Activated naive CD4-positive, alpha-beta T cell (primary cell): ENCODE results near the gene EFCAB6.

Source experiments
- DNase-seq, 4 experiments: peaks; one replicate each; lab custom pipeline; 2025; lab: John Stamatoyannopoulos, UW

EFCAB6 gene

DNA sequence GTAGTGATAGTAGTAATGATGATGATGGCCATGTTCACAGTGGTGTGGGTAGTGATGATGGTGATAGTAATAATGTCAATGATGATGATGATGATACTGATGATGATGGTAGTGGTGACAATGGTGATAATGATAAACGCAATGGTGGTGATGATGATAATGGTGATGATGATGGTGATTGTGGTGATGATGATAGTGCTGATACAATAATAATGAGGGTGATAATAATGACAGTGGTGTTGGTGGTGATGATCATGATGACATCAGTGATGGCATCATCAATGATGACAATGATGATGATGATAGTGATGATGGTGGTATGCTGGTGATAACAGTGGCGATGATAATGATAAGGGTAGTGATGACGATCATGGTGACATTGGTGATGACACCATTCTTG is 308.0 kb downstream of the EFCAB6 start:
- DNase-seq, result no peak

- DNase-seq, result no peak
These were observed 309.7 kb downstream of the EFCAB6 start for GRCh38 chr22:43502306-43502874.

GRCh38 chr22:43501878-43502277 is 310.2 kb downstream of the EFCAB6 start:
- DNase-seq, result no peak

DNA sequence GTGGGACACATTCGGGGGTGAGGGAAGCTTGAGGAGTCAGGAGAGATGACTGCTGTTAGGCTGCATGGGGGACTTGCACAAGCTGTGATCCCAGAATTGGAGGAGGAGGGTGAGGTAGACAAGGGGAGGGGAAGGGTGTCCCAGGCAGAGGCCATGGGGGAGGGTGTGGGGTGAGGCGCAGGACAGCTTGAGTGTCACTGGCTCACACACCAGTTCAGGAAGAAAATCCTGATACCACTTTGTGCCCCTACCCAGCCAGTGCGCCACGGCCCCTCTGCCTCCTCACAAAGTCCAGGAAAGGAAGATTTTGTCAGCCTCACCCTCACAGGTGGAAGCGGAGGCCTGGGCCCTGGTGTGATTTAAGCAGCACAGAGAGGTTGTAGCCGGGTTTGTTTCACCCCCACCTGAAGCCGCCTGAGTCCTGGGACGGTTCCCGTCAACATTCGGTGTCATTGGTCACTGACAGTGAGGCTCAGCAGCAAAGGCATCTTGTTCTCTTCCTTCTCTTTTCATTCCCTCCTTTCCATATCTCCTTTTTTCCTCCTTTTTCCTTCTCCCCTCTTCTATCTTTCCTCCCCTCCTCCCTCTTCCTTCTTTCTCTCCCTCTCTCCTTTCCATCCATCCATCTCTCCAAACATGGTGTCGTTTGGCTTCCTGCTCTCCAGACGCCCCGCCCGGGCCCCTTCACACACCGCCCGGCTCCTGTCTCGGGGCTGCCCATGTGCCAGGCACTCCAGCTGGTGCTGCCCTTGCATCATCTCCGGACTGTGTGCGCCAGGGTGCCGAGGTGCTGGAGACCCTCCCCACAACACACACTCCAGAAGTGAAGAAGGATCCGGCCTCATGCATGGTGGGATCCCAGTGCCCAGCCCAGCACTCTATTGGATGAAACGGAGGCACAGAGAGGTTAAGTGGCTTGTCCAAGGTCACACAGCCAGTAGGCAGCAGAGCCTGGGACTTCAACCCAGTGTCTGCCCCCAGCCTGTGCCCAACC is 311.0 kb downstream of the EFCAB6 start:
- DNase-seq, result no peak

DNA sequence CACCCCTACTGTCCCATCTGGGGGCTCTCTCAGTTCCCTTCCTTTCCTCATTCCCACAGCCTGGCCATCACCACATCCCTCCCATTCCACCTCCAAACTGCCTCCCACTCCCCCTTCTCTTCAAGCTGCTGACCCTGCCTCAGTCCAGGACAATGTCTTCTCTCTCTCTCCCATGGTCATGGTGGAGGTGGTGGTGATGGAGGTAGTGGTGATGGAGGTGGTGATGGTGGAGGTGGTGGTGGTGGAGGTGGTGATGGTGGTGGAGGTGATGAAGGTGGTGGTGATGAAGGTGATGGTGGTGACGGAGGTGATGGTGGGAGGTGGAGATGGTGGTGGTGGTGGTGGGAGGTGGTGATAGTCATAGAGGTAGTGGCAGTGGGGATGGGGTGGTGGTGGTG is 313.2 kb downstream of the EFCAB6 start:
- no peak for DNase-seq

- no peak for DNase-seq
These were observed 313.9 kb downstream of the EFCAB6 start for GRCh38 chr22:43497956-43498855.

GRCh38 chr22:43493297-43493696 is 318.8 kb downstream of the EFCAB6 start:
- DNase-seq, result no peak

- no peak for DNase-seq
These were observed 320.4 kb downstream of the EFCAB6 start for GRCh38 chr22:43491737-43492136.

DNA sequence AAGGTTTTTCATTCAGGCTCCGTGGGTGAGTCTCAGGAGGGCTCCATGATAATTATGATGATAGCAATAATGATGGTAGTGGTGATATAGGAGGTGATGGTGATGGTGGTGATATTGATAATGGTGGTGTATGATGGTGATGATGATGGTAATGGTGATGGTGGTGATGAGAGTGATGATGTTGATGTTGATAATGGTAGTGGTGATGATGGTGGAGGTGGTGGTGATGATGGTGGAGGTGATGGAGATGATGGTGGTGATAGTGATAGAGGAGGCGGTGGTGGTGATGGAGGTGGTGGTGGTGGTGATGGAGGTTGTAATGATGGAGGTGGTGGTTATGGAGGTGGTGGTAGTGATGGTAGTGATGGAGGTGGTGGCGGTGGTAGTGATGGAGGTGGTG is 320.9 kb downstream of the EFCAB6 start:
- DNase-seq, result no peak

- DNase-seq, result no peak
These were observed 321.8 kb downstream of the EFCAB6 start for GRCh38 chr22:43490311-43490710.

DNA sequence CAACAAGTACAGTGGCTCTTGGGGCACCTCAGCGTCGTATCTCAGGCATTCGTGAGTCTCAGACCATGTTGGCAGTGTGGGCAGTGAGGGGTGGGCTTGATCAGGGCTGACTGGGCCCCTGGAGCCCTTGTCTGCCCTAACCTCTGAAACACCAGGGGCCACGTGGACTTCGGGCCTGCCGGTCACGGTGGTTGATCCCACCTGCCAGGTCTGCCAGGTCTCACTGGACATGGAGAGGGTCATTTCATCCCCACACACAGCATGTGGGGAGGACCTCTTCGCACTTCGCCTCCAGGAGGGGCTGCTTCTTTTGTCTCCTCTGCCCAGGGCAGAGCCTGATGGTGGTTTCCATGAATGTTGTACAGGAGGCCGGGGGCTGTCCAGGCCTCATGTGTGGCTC is 323.2 kb downstream of the EFCAB6 start:
- DNase-seq, result no peak

DNA sequence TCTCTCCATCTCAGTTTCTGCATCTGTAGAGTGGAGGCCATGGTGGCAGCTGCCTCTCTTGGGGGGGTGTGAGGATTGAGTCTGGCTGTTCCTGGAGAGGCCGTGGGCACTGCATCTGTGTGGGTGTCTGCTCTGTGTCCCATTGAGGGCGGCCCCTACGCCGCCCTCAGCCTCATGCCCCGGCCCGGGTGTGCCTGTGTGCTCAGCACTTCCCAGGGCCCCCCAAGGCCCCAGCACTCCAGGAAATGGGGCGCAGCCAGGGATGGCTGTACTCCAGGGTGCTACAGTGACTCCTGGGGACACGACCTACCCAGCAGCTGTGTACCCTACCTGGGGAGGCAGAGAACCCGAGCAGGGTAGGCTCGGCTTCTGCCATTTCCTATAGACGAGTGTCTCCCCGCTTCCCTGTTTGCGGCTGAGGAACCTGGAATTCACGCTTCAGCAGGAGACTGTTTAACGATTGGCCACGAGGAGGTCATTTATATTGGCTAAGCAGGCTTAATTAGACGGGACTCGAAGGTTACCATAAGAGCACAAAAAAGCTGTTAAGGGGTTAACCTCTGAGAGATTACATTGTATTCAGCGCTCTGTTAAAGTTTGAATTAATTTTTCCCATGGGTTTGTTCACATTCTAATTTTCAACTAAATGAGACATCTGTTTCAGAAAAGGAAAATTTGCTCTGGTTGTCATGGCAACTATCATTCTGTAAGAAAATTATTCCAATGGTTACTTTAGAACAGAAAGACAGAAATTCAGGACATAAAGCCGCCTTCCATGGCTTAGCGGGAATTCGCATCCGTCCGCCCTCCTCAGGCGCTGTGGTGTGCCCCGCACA is 323.9 kb downstream of the EFCAB6 start:
- DNase-seq, result no peak

- no peak for DNase-seq
These were observed 324.6 kb downstream of the EFCAB6 start for GRCh38 chr22:43487311-43488030.

GRCh38 chr22:43485502-43486089 is 326.5 kb downstream of the EFCAB6 start:
- DNase-seq, result no peak

GRCh38 chr22:43484227-43484626 is 327.9 kb downstream of the EFCAB6 start:
- no peak for DNase-seq

- no peak for DNase-seq
These were observed 328.4 kb downstream of the EFCAB6 start for GRCh38 chr22:43483669-43484068.

DNA sequence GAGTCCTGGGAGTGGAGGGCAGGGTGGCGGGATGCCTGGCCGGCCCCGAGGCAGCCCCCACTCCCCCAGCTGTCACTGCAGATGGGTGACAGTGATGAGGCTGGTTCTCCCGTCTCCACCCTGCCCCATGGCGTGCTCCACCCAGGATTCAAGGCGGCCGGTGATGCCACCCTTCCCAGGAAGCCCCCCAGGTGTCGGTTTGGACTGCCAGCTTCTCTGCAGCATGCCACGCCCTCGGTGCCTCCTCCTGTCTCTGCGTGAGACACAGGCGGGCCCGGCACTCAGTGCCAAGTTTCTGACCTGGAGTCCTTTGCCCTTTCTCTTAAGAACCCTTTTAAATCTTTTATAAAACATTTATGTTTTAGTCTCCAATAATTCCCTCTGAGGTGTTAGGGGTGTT is 328.8 kb downstream of the EFCAB6 start:
- DNase-seq, result no peak

- no peak for DNase-seq
These were observed 329.8 kb downstream of the EFCAB6 start for GRCh38 chr22:43482318-43482625.

- DNase-seq, result peak in 1 of 4 experiments; percentile 5
These were observed 330.4 kb downstream of the EFCAB6 start for GRCh38 chr22:43481568-43482317.

GRCh38 chr22:43479962-43480361 is 332.1 kb downstream of the EFCAB6 start:
- DNase-seq, result no peak
